Natural killer cell (primary cell): ENCODE data around the gene BRF1. TPM values are rescaled to one million over a fixed set of nuclear protein-coding genes. Genes with fewer than 3 reads are reported as not detected.

Experiments used
- ATAC-seq, 3 donors: fragments of 150-1000 bp in 2 of 3; fragments of 200-7000 bp in 1 of 3; cut with Tn5 transposase; 1 replicate in 1 of 3; 2 replicates in 2 of 3; pipeline ENCODE4 v1.10.0; 2021; ENCODE audit warnings: mild to moderate bottlenecking in 2 of 3, moderate library complexity in 2 of 3
- DNase-seq, 2 donors: peaks; one replicate each; pipeline versions ENCODE4 v3.0.0 to v3.0.0-alpha.2; 2013 to 2021; ENCODE audit warnings: mixed read lengths in 1 of 2
- H3K27ac ChIP-seq: one replicate; pipeline ENCODE4 v1.5.1; 2013; ENCODE audit warnings: mild to moderate bottlenecking, low read length
- H3K27me3 ChIP-seq: one replicate; pipeline ENCODE4 v1.6.1; 2013; ENCODE audit warnings: low read length; ENCODE audit not compliant: control insufficient read depth, insufficient read depth
- H3K36me3 ChIP-seq: one replicate; pipeline ENCODE4 v1.6.1; 2013; ENCODE audit warnings: low read length; ENCODE audit not compliant: control insufficient read depth, insufficient read depth
- H3K4me1 ChIP-seq: one replicate; pipeline ENCODE4 v1.6.1; 2013; ENCODE audit warnings: low read length; ENCODE audit not compliant: control insufficient read depth, insufficient read depth
- H3K4me3 ChIP-seq: one replicate; pipeline ENCODE4 v1.5.1; 2013; ENCODE audit warnings: low read length
- H3K9me3 ChIP-seq: one replicate; pipeline ENCODE4 v1.6.1; 2013; ENCODE audit warnings: low read length; ENCODE audit not compliant: control insufficient read depth, insufficient read depth
- H3K27ac Mint-ChIP-seq, 2 donors: one replicate each; pipeline ENCODE4 v1.8.0; 2022; ENCODE audit warnings: mild to moderate bottlenecking in 2 of 2, mixed read lengths in 2 of 2, moderate library complexity in 1 of 2
- H3K27me3 Mint-ChIP-seq, 2 donors: one replicate each; pipeline ENCODE4 v1.8.0; 2022; ENCODE audit warnings: low read depth in 2 of 2, mixed read lengths in 2 of 2
- H3K36me3 Mint-ChIP-seq: one replicate; pipeline ENCODE4 v1.8.0; 2022; ENCODE audit warnings: mixed read lengths
- H3K4me1 Mint-ChIP-seq, 2 donors: one replicate each; pipeline ENCODE4 v1.8.0; 2022; ENCODE audit warnings: mixed read lengths in 2 of 2
- H3K4me3 Mint-ChIP-seq: one replicate; pipeline ENCODE4 v1.8.0; 2022; ENCODE audit warnings: mild to moderate bottlenecking, moderate library complexity, mixed read lengths
- H3K9me3 Mint-ChIP-seq, 2 donors: one replicate each; pipeline ENCODE4 v1.8.0; 2022; ENCODE audit warnings: mixed read lengths in 2 of 2
- CTCF ChIP-seq: fragments of 200-600 bp; IDR thresholded peaks from one replicate; pipeline ENCODE4 v1.8.0; 2022; ENCODE audit warnings: antibody characterized with exemption
- WGBS: methylation state at CpG from one replicate; pipeline ENCODE4 v1.1.7; 2013; ENCODE audit warnings: missing lambda C conversion rate; ENCODE audit not compliant: insufficient coverage; 5-methylcytosine and 5-hydroxymethylcytosine counted together
- intact Hi-C: fragments of 100-400 bp; cut with micrococcal nuclease; formaldehyde crosslinking; loops from one replicate; pipeline ENCODE4 v1.14.2; 2022
- total RNA-seq, 4 donors: library from RNA; stranded (reverse); fragments of 120-200 nt in 1 of 4; gene quantifications; one replicate each; pipeline versions ENCODE4 v1.2.3 to v1.2.4, GENCODE V29; 2013 to 2022

Gene BRF1
- total RNA-seq, 3 donors from 2014 or later (not counting 1 experiment from before 2014, with no cell fraction given) = 82.4 to 92.7 (median 87.4) TPM

GRCh38 chr14:105283899-105284298 is 16.9 kb downstream of the BRF1 start:
- no peaks in the 10 kb centered on the region for H3K9me3 Mint-ChIP-seq
- Histone ChIP-seq H3K36me3 (peaks cover 5% of the 10 kb centered on the region), H3K27ac (no peak overlapping the region), H3K4me1 (peaks cover 18% of the 10 kb centered on the region), H3K9me3 (no peaks in the 10 kb centered on the region), H3K4me3 (no peak overlapping the region), H3K27me3 (no peaks in the 10 kb centered on the region)
- H3K4me3 Mint-ChIP-seq = peak overlapping the region; percentile 13
- intact Hi-C loops = no loop called here
- H3K36me3 Mint-ChIP-seq = peaks cover 11% of the 10 kb centered on the region
- H3K27ac Mint-ChIP-seq = peak overlapping the region; percentile 58 to 59
- TF ChIP-seq CTCF = no peak
- H3K27me3 Mint-ChIP-seq = no peaks in the 10 kb centered on the region
- ATAC-seq (peak; percentile 31 to 68 (median 40)), DNase-seq (peak in 1 of 2 donors; percentile 23)
- WGBS = 19% methylated on average over 15 of the region's 15 CpGs
- H3K4me1 Mint-ChIP-seq = peaks cover 40 to 48% of the 10 kb centered on the region in 2 donors

- peaks cover 18% of the 10 kb centered on the region for H3K4me1 ChIP-seq
- H3K4me3 Mint-ChIP-seq = no peak overlapping the region
- no peak for ATAC-seq
- no peak for TF ChIP-seq CTCF
- intact Hi-C loops = no loop called here
- no peak overlapping the region for H3K27ac ChIP-seq
- no peaks in the 10 kb centered on the region for H3K9me3 ChIP-seq
- no peaks in the 10 kb centered on the region for H3K9me3 Mint-ChIP-seq
- 90% methylated on average over 10 of the region's 10 CpGs for WGBS
- no peak overlapping the region for H3K27ac Mint-ChIP-seq
- no peaks in the 10 kb centered on the region for H3K27me3 ChIP-seq
- DNase-seq = no peak
- no peak overlapping the region for H3K4me3 ChIP-seq
- H3K36me3 ChIP-seq = peaks cover 5% of the 10 kb centered on the region
- H3K4me1 Mint-ChIP-seq = peaks cover 40 to 45% of the 10 kb centered on the region in 2 donors
- peaks cover 11% of the 10 kb centered on the region for H3K36me3 Mint-ChIP-seq
- H3K27me3 Mint-ChIP-seq = no peaks in the 10 kb centered on the region
Measured at GRCh38 chr14:105283028-105283427, 17.8 kb downstream of the BRF1 start.

GRCh38 chr14:105282098-105282725 is 18.6 kb downstream of the BRF1 start:
- H3K4me3 ChIP-seq = no peak overlapping the region
- no peak for TF ChIP-seq CTCF
- no peaks in the 10 kb centered on the region for H3K9me3 ChIP-seq
- intact Hi-C loops = no loop called here
- no peaks in the 10 kb centered on the region for H3K27me3 ChIP-seq
- H3K4me3 Mint-ChIP-seq = no peak overlapping the region
- no peak for DNase-seq
- peaks cover 5% of the 10 kb centered on the region for H3K36me3 ChIP-seq
- H3K4me1 ChIP-seq = peaks cover 23% of the 10 kb centered on the region
- H3K27me3 Mint-ChIP-seq = no peaks in the 10 kb centered on the region
- no peaks in the 10 kb centered on the region for H3K9me3 Mint-ChIP-seq
- H3K4me1 Mint-ChIP-seq = peaks cover 32 to 38% of the 10 kb centered on the region in 2 donors
- H3K27ac ChIP-seq = no peak overlapping the region
- no peak for ATAC-seq
- peak overlapping the region in 1 of 2 donors; percentile 34 for H3K27ac Mint-ChIP-seq
- H3K36me3 Mint-ChIP-seq = peaks cover 11% of the 10 kb centered on the region
- 89% methylated on average over 13 of the region's 16 CpGs for WGBS
